Fibroblast of lung (primary cell): ENCODE results near the gene RNMT. TPM values are rescaled to one million over a fixed set of nuclear protein-coding genes. Genes with fewer than 3 reads are reported as not detected.

Experiments used
- DNase-seq, 2 donors: peaks; one replicate each; pipeline versions ENCODE4 v3.0.0 to v3.0.0-alpha.2; 2010; ENCODE audit warnings: low read depth in 2 of 2
- H2AFZ ChIP-seq: 2 replicates; pipeline ENCODE4 v1.5.1; 2012; ENCODE audit warnings: low read length, control low read depth, inconsistent platforms
- H3K27ac ChIP-seq: 2 replicates; pipeline ENCODE4 v1.5.1; 2011; ENCODE audit warnings: low read length, control low read depth; ENCODE audit not compliant: insufficient read depth
- H3K27me3 ChIP-seq: 2 replicates; pipeline ENCODE4 v1.5.1; 2011; ENCODE audit warnings: mild to moderate bottlenecking, low read length; ENCODE audit not compliant: control insufficient read depth, insufficient read depth
- H3K36me3 ChIP-seq: 2 replicates; pipeline ENCODE4 v1.5.1; 2011; ENCODE audit warnings: low read length; ENCODE audit not compliant: control insufficient read depth, insufficient read depth
- H3K4me1 ChIP-seq: 2 replicates; pipeline ENCODE4 v1.5.1; 2011; ENCODE audit warnings: low read length; ENCODE audit not compliant: control insufficient read depth, insufficient read depth; ENCODE audit errors: extremely low read depth
- H3K4me2 ChIP-seq: 2 replicates; pipeline ENCODE4 v1.5.1; 2011; ENCODE audit warnings: low read length, control low read depth; ENCODE audit not compliant: insufficient read depth; ENCODE audit errors: extremely low read depth
- H3K4me3 ChIP-seq, 4 experiments: fragments of 200-600 bp in 1 of 4; sonication (generic) in 1 of 4; replicated peaks in 1 of 4; 2 replicates each; pipeline ENCODE4 v1.5.1; 2011 to 2016; ENCODE audit warnings: low read length in 4 of 4, low read depth in 3 of 4, mild to moderate bottlenecking in 3 of 4, control low read depth in 2 of 4, inconsistent platforms in 1 of 4, mixed read lengths in 1 of 4; ENCODE audit not compliant: insufficient read depth in 1 of 4; ENCODE audit errors: control extremely low read depth in 1 of 4
- H3K79me2 ChIP-seq: 2 replicates; pipeline ENCODE4 v1.5.1; 2012; ENCODE audit warnings: mild to moderate bottlenecking, low read length, inconsistent platforms; ENCODE audit not compliant: control insufficient read depth, insufficient read depth
- H3K9ac ChIP-seq: 2 replicates; pipeline ENCODE4 v1.5.1; 2011; ENCODE audit warnings: mild to moderate bottlenecking, low read length, control low read depth; ENCODE audit not compliant: insufficient read depth
- H3K9me3 ChIP-seq: 2 replicates; pipeline ENCODE4 v1.5.1; 2012; ENCODE audit warnings: low read depth, low read length; ENCODE audit not compliant: control insufficient read depth, insufficient read depth
- H4K20me1 ChIP-seq: 2 replicates; pipeline ENCODE4 v1.5.1; 2011; ENCODE audit warnings: low read length; ENCODE audit not compliant: control insufficient read depth, insufficient read depth; ENCODE audit errors: extremely low read depth
- CTCF ChIP-seq, 2 donors: IDR thresholded peaks in 1 of 2; conservative IDR thresholded peaks in 1 of 2; 1 replicate in 1 of 2; 2 replicates in 1 of 2; pipeline ENCODE4 v1.5.1; 2011 to 2012; ENCODE audit warnings: low read length in 2 of 2, control low read depth in 1 of 2, inconsistent platforms in 1 of 2, low read depth in 1 of 2, mild to moderate bottlenecking in 1 of 2
- EZH2 ChIP-seq: IDR thresholded peaks from 2 replicates; pipeline ENCODE4 v1.5.1; 2012; ENCODE audit warnings: low read length, control low read depth, mild to moderate bottlenecking; ENCODE audit errors: missing control alignments
- polyA plus RNA-seq, 2 donors: library from polyadenylated mRNA; depleted of rRNA in 1 of 2; stranded (reverse) in 1 of 2; unstranded in 1 of 2; fragments of >200 nt; gene quantifications; 2 replicates each; pipeline ENCODE4 v1.2.1, GENCODE V29; 2011 to 2012; ENCODE audit warnings: missing spikeins in 1 of 2
- total RNA-seq: library from RNA; depleted of rRNA; stranded (reverse); fragments of >200 nt; gene quantifications from 2 replicates; pipeline ENCODE4 v1.2.1, GENCODE V29; 2014

RNMT gene
- total and polyA plus RNA-seq, 2 donors (not counting 1 experiment from before 2014, with no cell fraction given): 17.2 to 18.2 TPM

DNA sequence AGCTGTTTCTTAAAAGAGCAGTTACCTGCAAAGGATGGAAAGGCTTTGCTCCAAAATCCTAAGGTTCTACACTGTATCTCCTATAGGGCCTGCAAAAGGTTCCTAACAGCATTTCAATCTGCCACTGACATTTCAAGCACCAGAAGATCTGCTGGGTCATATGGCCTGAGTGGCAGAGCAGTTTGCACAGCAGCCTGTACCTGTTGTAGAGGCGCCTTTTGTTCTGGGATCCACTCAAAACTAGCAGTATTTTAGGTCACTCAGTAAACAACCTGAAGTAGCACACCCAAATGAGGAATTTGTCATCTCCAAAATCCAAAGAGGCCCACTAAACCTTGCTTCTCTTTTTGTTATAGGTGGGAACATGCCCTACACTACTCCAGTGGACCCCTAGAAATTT, 6.3 kb upstream of the RNMT start:
- no peaks in the 10 kb centered on the region for H4K20me1 ChIP-seq
- no peak overlapping the region for H3K9ac ChIP-seq
- no peak overlapping the region for H2AFZ ChIP-seq
- H3K4me3 ChIP-seq: no peak overlapping the region
- peaks cover 64% of the 10 kb centered on the region for H3K79me2 ChIP-seq
- H3K36me3 ChIP-seq: no peaks in the 10 kb centered on the region
- H3K4me1 ChIP-seq: no peaks in the 10 kb centered on the region
- no peaks in the 10 kb centered on the region for H3K9me3 ChIP-seq
- no peak overlapping the region for H3K27ac ChIP-seq
- no peaks in the 10 kb centered on the region for H3K27me3 ChIP-seq
- no peak for DNase-seq
- TF ChIP-seq EZH2 (no peak), CTCF (conservative IDR thresholded peaks at IDR 0.05 in 1 of 2, IDR thresholded peaks at IDR 0.05 in 1 of 2; ENCODE audit: low read depth in 1 of 2, low read length in 2 of 2) (no peak)
- H3K4me2 ChIP-seq: no peak overlapping the region

- TF ChIP-seq EZH2 (no peak), CTCF (conservative IDR thresholded peaks at IDR 0.05 in 1 of 2, IDR thresholded peaks at IDR 0.05 in 1 of 2; ENCODE audit: low read depth in 1 of 2, low read length in 2 of 2) (no peak)
- Histone ChIP-seq H2AFZ (no peak overlapping the region), H3K79me2 (peaks cover 68% of the 10 kb centered on the region), H3K4me3 (no peak overlapping the region), H3K9me3 (no peaks in the 10 kb centered on the region), H3K4me1 (no peaks in the 10 kb centered on the region), H3K4me2 (no peak overlapping the region), H3K27ac (no peak overlapping the region), H3K36me3 (no peaks in the 10 kb centered on the region), H3K27me3 (no peaks in the 10 kb centered on the region), H4K20me1 (no peaks in the 10 kb centered on the region), H3K9ac (no peak overlapping the region)
- no peak for DNase-seq
Observed at GRCh38 chr18:13720847-13721246, 5.6 kb upstream of the RNMT start.

- TF ChIP-seq CTCF (conservative IDR thresholded peaks at IDR 0.05 in 1 of 2, IDR thresholded peaks at IDR 0.05 in 1 of 2; ENCODE audit: low read depth in 1 of 2, low read length in 2 of 2) (no peak), EZH2 (no peak)
- Histone ChIP-seq H4K20me1 (no peaks in the 10 kb centered on the region), H3K4me3 (peak overlapping the region; percentile 90 to 98 (median 96)), H3K27me3 (no peaks in the 10 kb centered on the region), H3K79me2 (peaks cover 84% of the 10 kb centered on the region), H3K4me2 (peak overlapping the region; percentile 57), H3K36me3 (no peaks in the 10 kb centered on the region), H3K27ac (peak overlapping the region; percentile 98), H3K9me3 (no peaks in the 10 kb centered on the region), H3K9ac (peak overlapping the region; percentile 95), H3K4me1 (no peaks in the 10 kb centered on the region), H2AFZ (peak overlapping the region; percentile 75)
- DNase-seq: peak; percentile 8 to 10
Observed at GRCh38 chr18:13725566-13726231, 774 bp upstream of the RNMT start.
